Neural cell (in vitro differentiated cells): ENCODE results near the gene PTPRG. TPM values are rescaled to one million over a fixed set of nuclear protein-coding genes. Genes with fewer than 3 reads are reported as not detected.

ENCODE experiments used
- H2AFZ ChIP-seq: fragments of 200-600, 300-800 bp; sonication (generic), shearing (Covaris generic); 2 replicates; pipeline ENCODE4 v1.6.0; 2014; ENCODE audit warnings: low read depth, mild to moderate bottlenecking, antibody characterized with exemption, low read length, moderate library complexity
- H3F3A ChIP-seq: fragments of 200-600 bp; shearing (Covaris generic); 2 replicates; pipeline ENCODE4 v1.6.1; 2016; ENCODE audit warnings: mild to moderate bottlenecking, moderate library complexity, mixed read lengths, antibody characterized with exemption, low read length; ENCODE audit not compliant: insufficient read depth, poor library complexity, severe bottlenecking
- H3K27ac ChIP-seq: fragments of 200-600, 300-800 bp; sonication (generic), shearing (Covaris generic); 2 replicates; pipeline ENCODE4 v1.5.1; 2014; ENCODE audit warnings: mild to moderate bottlenecking, low read length, moderate library complexity
- H3K27me3 ChIP-seq: fragments of 300-800, 200-600 bp; sonication (generic), shearing (Covaris generic); 2 replicates; pipeline ENCODE4 v1.6.0; 2014; ENCODE audit warnings: mild to moderate bottlenecking, low read depth, low read length, moderate library complexity; ENCODE audit not compliant: insufficient read depth
- H3K36me3 ChIP-seq: fragments of 300-800, 200-600 bp; sonication (generic), shearing (Covaris generic); 2 replicates; pipeline ENCODE4 v1.5.1; 2014; ENCODE audit warnings: mild to moderate bottlenecking, antibody characterized with exemption, low read length, moderate library complexity; ENCODE audit not compliant: insufficient read depth
- H3K4me2 ChIP-seq: fragments of 300-800, 200-600 bp; sonication (generic), shearing (Covaris generic); 2 replicates; pipeline ENCODE4 v1.6.0; 2014; ENCODE audit warnings: mild to moderate bottlenecking, low read length
- H3K4me3 ChIP-seq: fragments of 300-800, 200-600 bp; sonication (generic), shearing (Covaris generic); 2 replicates; pipeline ENCODE4 v1.5.1; 2014; ENCODE audit warnings: mild to moderate bottlenecking, low read length, moderate library complexity
- H3K79me2 ChIP-seq: fragments of 200-600 bp; shearing (Covaris generic); replicated peaks from 2 replicates; pipeline ENCODE4 v1.6.0; 2014; ENCODE audit warnings: mild to moderate bottlenecking, low read length, moderate library complexity; ENCODE audit not compliant: insufficient read depth
- H3K9ac ChIP-seq: fragments of 300-800, 200-600 bp; sonication (generic), shearing (Covaris generic); 2 replicates; pipeline ENCODE4 v1.6.1; 2016; ENCODE audit warnings: mild to moderate bottlenecking, low read length, mixed read lengths
- H3K9me2 ChIP-seq: fragments of 200-600 bp; shearing (Covaris generic); 2 replicates; pipeline ENCODE4 v1.6.1; 2016; ENCODE audit warnings: mild to moderate bottlenecking, low read length, mixed read lengths; ENCODE audit not compliant: insufficient read depth
- H3K9me3 ChIP-seq: fragments of 200-600, 300-800 bp; sonication (generic), shearing (Covaris generic); 2 replicates; pipeline ENCODE4 v1.6.1; 2016; ENCODE audit warnings: mild to moderate bottlenecking, mixed run types, low read length, moderate library complexity, mixed read lengths
- H4K20me1 ChIP-seq: fragments of 200-600 bp; shearing (Covaris generic); 2 replicates; pipeline ENCODE4 v1.6.1; 2016; ENCODE audit warnings: mild to moderate bottlenecking, mixed run types; ENCODE audit not compliant: insufficient read depth
- CTCF ChIP-seq: fragments of 450-650 bp; IDR thresholded peaks from 2 replicates; pipeline ENCODE4 v1.5.1; 2014; ENCODE audit warnings: antibody characterized with exemption, mild to moderate bottlenecking, moderate library complexity; ENCODE audit not compliant: poor library complexity, severe bottlenecking
- EP300 ChIP-seq: fragments of 450-650 bp; conservative IDR thresholded peaks from 2 replicates; pipeline ENCODE4 v1.6.1; 2014; ENCODE audit warnings: antibody characterized with exemption, mild to moderate bottlenecking, moderate library complexity; ENCODE audit not compliant: poor library complexity, severe bottlenecking
- EZH2 ChIP-seq: fragments of 200-600, 300-800 bp; shearing (Covaris generic), sonication (generic); IDR thresholded peaks from 2 replicates; pipeline ENCODE4 v1.6.1; 2014; ENCODE audit warnings: antibody characterized with exemption, low read length, borderline replicate concordance, mild to moderate bottlenecking; ENCODE audit not compliant: insufficient read depth, poor library complexity, severe bottlenecking
- MXI1 ChIP-seq: fragments of 450-650 bp; conservative IDR thresholded peaks from 2 replicates; pipeline ENCODE4 v1.6.1; 2014; ENCODE audit warnings: antibody characterized with exemption, mild to moderate bottlenecking; ENCODE audit not compliant: poor library complexity, severe bottlenecking
- POLR2AphosphoS5 ChIP-seq: IDR thresholded peaks from 2 replicates; pipeline ENCODE4 v1.6.1; 2012
- RAD21 ChIP-seq: fragments of 450-650 bp; conservative IDR thresholded peaks from 2 replicates; pipeline ENCODE4 v1.6.1; 2014; ENCODE audit warnings: antibody characterized with exemption, mild to moderate bottlenecking, moderate library complexity
- REST ChIP-seq: IDR thresholded peaks from 2 replicates; pipeline ENCODE4 v1.6.1; 2012; ENCODE audit warnings: borderline replicate concordance
- SMC3 ChIP-seq: fragments of 450-650 bp; conservative IDR thresholded peaks from 2 replicates; pipeline ENCODE4 v1.6.1; 2014; ENCODE audit warnings: antibody characterized with exemption, mild to moderate bottlenecking, moderate library complexity; ENCODE audit not compliant: poor library complexity
- TAF1 ChIP-seq: IDR thresholded peaks from 2 replicates; pipeline ENCODE4 v1.6.1; 2012; ENCODE audit warnings: low read depth
- polyA plus RNA-seq: library from polyadenylated mRNA; depleted of rRNA; stranded (reverse); fragments of >200 nt; gene quantifications from 2 replicates; pipeline ENCODE4 v1.2.3, GENCODE V29; 2014

PTPRG gene
- polyA plus RNA-seq, 1 donor from 2014 or later = 33.1 TPM

- no peak overlapping the region for H3K4me2 ChIP-seq
- no peak overlapping the region for H2AFZ ChIP-seq
- no peaks in the 10 kb centered on the region for H3K9me3 ChIP-seq
- no peaks in the 10 kb centered on the region for H3K79me2 ChIP-seq
- peak overlapping the region; percentile 40 for H3K27ac ChIP-seq
- no peaks in the 10 kb centered on the region for H3K36me3 ChIP-seq
- H3K9me2 ChIP-seq = no peaks in the 10 kb centered on the region
- H3K4me3 ChIP-seq = no peak overlapping the region
- H3K9ac ChIP-seq = no peak overlapping the region
- H4K20me1 ChIP-seq = no peaks in the 10 kb centered on the region
- H3F3A ChIP-seq = no peaks in the 10 kb centered on the region
- TF ChIP-seq MXI1 (no peak), SMC3 (no peak), POLR2AphosphoS5 (no peak), REST (no peak), TAF1 (no peak), RAD21 (no peak), CTCF (no peak), EP300 (no peak), EZH2 (no peak)
- no peaks in the 10 kb centered on the region for H3K27me3 ChIP-seq
Observed at GRCh38 chr3:61924991-61925390, 363.6 kb downstream of the PTPRG start.

- H3F3A ChIP-seq = no peaks in the 10 kb centered on the region
- H3K4me3 ChIP-seq = no peak overlapping the region
- H3K27me3 ChIP-seq = no peaks in the 10 kb centered on the region
- H3K9ac ChIP-seq = no peak overlapping the region
- H3K27ac ChIP-seq = no peak overlapping the region
- no peaks in the 10 kb centered on the region for H3K79me2 ChIP-seq
- no peaks in the 10 kb centered on the region for H3K36me3 ChIP-seq
- TF ChIP-seq EP300 (no peak), MXI1 (no peak), REST (no peak), POLR2AphosphoS5 (no peak), CTCF (no peak), EZH2 (no peak), TAF1 (no peak), SMC3 (no peak), RAD21 (no peak)
- H3K9me2 ChIP-seq = no peaks in the 10 kb centered on the region
- no peaks in the 10 kb centered on the region for H4K20me1 ChIP-seq
- H2AFZ ChIP-seq = no peak overlapping the region
- H3K4me2 ChIP-seq = no peak overlapping the region
- H3K9me3 ChIP-seq = no peaks in the 10 kb centered on the region
Observed at GRCh38 chr3:61925721-61926120, 364.4 kb downstream of the PTPRG start.
